Esophagus muscularis mucosa (tissue), 4 donors: ENCODE data around the gene TAF1B.

Experiments used
- CTCF ChIP-seq, 3 experiments: fragments of 200-600 bp in 2 of 3; fragments of 450-650 bp in 1 of 3; sonication (generic) in 2 of 3; IDR thresholded peaks; one replicate each; pipeline ENCODE4 v1.5.1; 2017 to 2019; ENCODE audit warnings: antibody characterized with exemption in 3 of 3, mild to moderate bottlenecking in 2 of 3, moderate library complexity in 1 of 3
- EP300 ChIP-seq: sonication (generic); formaldehyde crosslinking; IDR thresholded peaks from one replicate; pipeline ENCODE4 v1.6.1; 2017; ENCODE audit warnings: antibody characterized with exemption
- POLR2A ChIP-seq: fragments of 450-650 bp; IDR thresholded peaks from one replicate; pipeline ENCODE4 v1.6.1; 2017; ENCODE audit warnings: antibody characterized with exemption, moderate library complexity, mild to moderate bottlenecking, low read depth
- POLR2AphosphoS5 ChIP-seq, 2 donors: sonication (generic); formaldehyde crosslinking; IDR thresholded peaks; one replicate each; pipeline ENCODE4 v1.6.1; 2017; ENCODE audit warnings: antibody characterized with exemption in 2 of 2

GRCh38 chr2:9844036-9844483, 786 bp downstream of the TAF1B start:
- TF ChIP-seq CTCF (IDR thresholded peaks at IDR 0.05) (no peak), EP300 (no peak), POLR2A (no peak), POLR2AphosphoS5 (IDR thresholded peaks at IDR 0.05) (no peak)
